ENCODE results near the gene UVRAG.

- TF ChIP-seq YY1 (IDR thresholded peaks at IDR 0.05; ENCODE audit: insufficient read depth, insufficient read length) (no peak), ZNF274 (IDR thresholded peaks at IDR 0.05; ENCODE audit: low read depth, low read length) (no peak)
Measured at GRCh38 chr11:76175783-76176182, 360.8 kb downstream of the UVRAG start.
